Measurements from ENCODE around the gene DSE. TPM values are rescaled to one million over a fixed set of nuclear protein-coding genes. Genes with fewer than 3 reads are reported as not detected.

The DSE gene
- total RNA-seq, 1 donor from 2014 or later, result 14.3 TPM

GRCh38 chr6:116461331-116461931 lies 90.7 kb downstream of the DSE start, which contains the start of gene CALHM6:
Gene CALHM6 (plus strand): TSS chr6:116461375. CDS start chr6:116461930, 555 bp downstream.
- intact Hi-C loops (cut with DNase I), result no loop called here
- no peak for DNase-seq (ENCODE audit: low spot score)

GRCh38 chr6:116461932-116462885 lies 91.5 kb downstream of the DSE start:
- intact Hi-C loops (cut with DNase I), result no loop called here
- peak; percentile 81 for DNase-seq (ENCODE audit: low spot score)

- intact Hi-C loops (cut with DNase I), result no loop called here
- no peak for DNase-seq (ENCODE audit: low spot score)
These were observed 92.6 kb downstream of the DSE start for GRCh38 chr6:116463301-116463700.

GRCh38 chr6:116465246-116465645 lies 94.5 kb downstream of the DSE start:
- intact Hi-C loops (cut with DNase I), result no loop called here
- DNase-seq (ENCODE audit: low spot score), result no peak

- intact Hi-C loops (cut with DNase I), result no loop called here
- DNase-seq (ENCODE audit: low spot score), result no peak
These were observed 96.3 kb downstream of the DSE start for GRCh38 chr6:116467096-116467495.

GRCh38 chr6:116467514-116467913 lies 96.8 kb downstream of the DSE start:
- intact Hi-C loops (cut with DNase I), result no loop called here
- DNase-seq (ENCODE audit: low spot score), result no peak

GRCh38 chr6:116468293-116468692 lies 97.5 kb downstream of the DSE start:
- no peak for DNase-seq (ENCODE audit: low spot score)
- intact Hi-C loops (cut with DNase I), result no loop called here

- intact Hi-C loops (cut with DNase I), result no loop called here
- DNase-seq (ENCODE audit: low spot score), result no peak
These were observed 100.8 kb downstream of the DSE start for GRCh38 chr6:116471531-116471930.

- no peak for DNase-seq (ENCODE audit: low spot score)
- intact Hi-C loops (cut with DNase I), result no loop called here
These were observed 102.0 kb downstream of the DSE start for GRCh38 chr6:116472706-116473105.

GRCh38 chr6:116475141-116475540 lies 104.4 kb downstream of the DSE start:
- DNase-seq (ENCODE audit: low spot score), result no peak
- intact Hi-C loops (cut with DNase I), result no loop called here

- DNase-seq (ENCODE audit: low spot score), result no peak
- intact Hi-C loops (cut with DNase I), result no loop called here
These were observed 105.4 kb downstream of the DSE start for GRCh38 chr6:116476002-116476678.

GRCh38 chr6:116482780-116483179 lies 112.0 kb downstream of the DSE start:
- no peak for DNase-seq (ENCODE audit: low spot score)
- intact Hi-C loops (cut with DNase I), result no loop called here

- no peak for DNase-seq (ENCODE audit: low spot score)
- intact Hi-C loops (cut with DNase I), result no loop called here
These were observed 112.9 kb downstream of the DSE start for GRCh38 chr6:116483616-116484015.

- intact Hi-C loops (cut with DNase I), result no loop called here
- DNase-seq (ENCODE audit: low spot score), result no peak
These were observed 114.9 kb downstream of the DSE start for GRCh38 chr6:116485559-116486184.

GRCh38 chr6:116491610-116492330 lies 121.0 kb downstream of the DSE start:
- intact Hi-C loops (cut with DNase I), result no loop called here
- no peak for DNase-seq (ENCODE audit: low spot score)

- intact Hi-C loops (cut with DNase I), result no loop called here
- no peak for DNase-seq (ENCODE audit: low spot score)
These were observed 121.8 kb downstream of the DSE start for GRCh38 chr6:116492331-116493067.

Measured in cardiac septum (tissue), 1 donor.